ENCODE measurements around the gene PGM2.
"Not testable (repeated sequence)": the region's sequence is repeated elsewhere in the genome, so short reads cannot be mapped to it uniquely, and the experiment has no call there.

PGM2 gene

GRCh38 chr4:37820458-37820857 lies 6.0 kb upstream of the PGM2 start:
- DNase-seq = not testable (repeated sequence)

- DNase-seq = no peak
These were observed 4.4 kb upstream of the PGM2 start for GRCh38 chr4:37821953-37822605.

GRCh38 chr4:37825501-37825900 lies 985 bp upstream of the PGM2 start:
- not testable (repeated sequence) for DNase-seq

- no peak for DNase-seq
These were observed 555 bp upstream of the PGM2 start for GRCh38 chr4:37825968-37826294.

GRCh38 chr4:37827030-37827685 lies 672 bp downstream of the PGM2 start:
- no peak for DNase-seq

GRCh38 chr4:37827802-37828321 lies 1.4 kb downstream of the PGM2 start:
- DNase-seq = no peak

- no peak for DNase-seq
These were observed 2.4 kb downstream of the PGM2 start for GRCh38 chr4:37828843-37829242.

- no peak for DNase-seq
These were observed 4.2 kb downstream of the PGM2 start for GRCh38 chr4:37830640-37831039.

- DNase-seq = no peak
These were observed 8.5 kb downstream of the PGM2 start for GRCh38 chr4:37835031-37835430.

- DNase-seq = no peak
These were observed 9.3 kb downstream of the PGM2 start for GRCh38 chr4:37835806-37836205.

GRCh38 chr4:37836274-37836673 lies 9.8 kb downstream of the PGM2 start:
- no peak for DNase-seq

GRCh38 chr4:37836838-37837440 lies 10.5 kb downstream of the PGM2 start:
- DNase-seq = no peak

- DNase-seq = no peak
These were observed 11.0 kb downstream of the PGM2 start for GRCh38 chr4:37837446-37837845.

GRCh38 chr4:37839426-37839825 lies 12.9 kb downstream of the PGM2 start:
- DNase-seq = no peak

GRCh38 chr4:37844204-37844603 lies 17.7 kb downstream of the PGM2 start:
- no peak for DNase-seq

GRCh38 chr4:37845201-37845600 lies 18.7 kb downstream of the PGM2 start:
- DNase-seq = no peak

GRCh38 chr4:37847311-37847884 lies 20.9 kb downstream of the PGM2 start:
- DNase-seq = no peak

- no peak for DNase-seq
These were observed 25.9 kb downstream of the PGM2 start for GRCh38 chr4:37852376-37852775.

GRCh38 chr4:37858112-37858511 lies 31.6 kb downstream of the PGM2 start:
- DNase-seq = no peak

GRCh38 chr4:37858872-37859271 lies 32.4 kb downstream of the PGM2 start:
- DNase-seq = no peak

- no peak for DNase-seq
These were observed 33.8 kb downstream of the PGM2 start for GRCh38 chr4:37860266-37860665.

GRCh38 chr4:37862961-37863360 lies 36.5 kb downstream of the PGM2 start:
- no peak for DNase-seq

- no peak for DNase-seq
These were observed 38.3 kb downstream of the PGM2 start for GRCh38 chr4:37864786-37865185.

GRCh38 chr4:37865450-37865849 lies 39.0 kb downstream of the PGM2 start:
- DNase-seq = no peak
